Tibial nerve (tissue), 3 donors: ENCODE measurements around the gene LRPPRC.

Experiments
- CTCF ChIP-seq, 5 experiments: fragments of 200-600 bp in 3 of 5; fragments of 450-650 bp in 2 of 5; sonication (generic) in 3 of 5; IDR thresholded peaks; one replicate each; pipeline ENCODE4 v1.5.1; 2016 to 2019; ENCODE audit warnings: antibody characterized with exemption in 5 of 5, mild to moderate bottlenecking in 3 of 5, moderate library complexity in 2 of 5
- POLR2A ChIP-seq, 2 donors: fragments of 450-650 bp; IDR thresholded peaks; one replicate each; pipeline ENCODE4 v1.6.1; 2017; ENCODE audit warnings: antibody characterized with exemption in 2 of 2, mild to moderate bottlenecking in 2 of 2, moderate library complexity in 2 of 2

GRCh38 chr2:43985359-43985758 lies 10.4 kb downstream of the LRPPRC start:
- TF ChIP-seq CTCF (IDR thresholded peaks at IDR 0.05) (no peak), POLR2A (IDR thresholded peaks at IDR 0.05) (no peak)
